Osteoblast (primary cell): ENCODE results near the gene IER2. TPM values are rescaled to one million over a fixed set of nuclear protein-coding genes. Genes with fewer than 3 reads are reported as not detected.

Experiments
- DNase-seq: peaks from one replicate; pipeline ENCODE4 v3.0.0; 2011; ENCODE audit warnings: low spot score, mixed read lengths; ENCODE audit not compliant: insufficient read length; ENCODE audit errors: missing footprints
- H2AFZ ChIP-seq: 2 replicates; pipeline ENCODE4 v1.6.0; 2011; ENCODE audit warnings: mild to moderate bottlenecking, low read length
- H3K27ac ChIP-seq: 2 replicates; pipeline ENCODE4 v1.5.1; 2011; ENCODE audit warnings: mild to moderate bottlenecking, low read depth, low read length, moderate library complexity
- H3K27me3 ChIP-seq: 2 replicates; pipeline ENCODE4 v1.6.0; 2012; ENCODE audit warnings: mild to moderate bottlenecking, control low read depth, inconsistent platforms, low read length, moderate library complexity; ENCODE audit not compliant: insufficient read depth
- H3K36me3 ChIP-seq: 2 replicates; pipeline ENCODE4 v1.5.1; 2011; ENCODE audit warnings: mild to moderate bottlenecking, low read length, control low read depth, moderate library complexity; ENCODE audit not compliant: insufficient read depth
- H3K4me1 ChIP-seq: 2 replicates; pipeline ENCODE4 v1.5.1; 2011; ENCODE audit warnings: mild to moderate bottlenecking, low read length, control low read depth, moderate library complexity; ENCODE audit not compliant: insufficient read depth
- H3K4me2 ChIP-seq: 2 replicates; pipeline ENCODE4 v1.6.0; 2011; ENCODE audit warnings: mild to moderate bottlenecking, low read length; ENCODE audit not compliant: insufficient read depth
- H3K4me3 ChIP-seq: fragments of 200-600 bp; sonication (generic); 3 replicates; pipeline ENCODE4 v1.5.1; 2012; ENCODE audit warnings: mild to moderate bottlenecking, low read length, inconsistent platforms; ENCODE audit not compliant: insufficient read depth
- H3K79me2 ChIP-seq: 2 replicates; pipeline ENCODE4 v1.6.0; 2012; ENCODE audit warnings: mild to moderate bottlenecking, low read length, control low read depth, inconsistent platforms; ENCODE audit not compliant: insufficient read depth
- H3K9me3 ChIP-seq: 2 replicates; pipeline ENCODE4 v1.5.1; 2011; ENCODE audit warnings: low read depth, low read length, control low read depth
- H4K20me1 ChIP-seq: 2 replicates; pipeline ENCODE4 v1.6.0; 2012; ENCODE audit warnings: mild to moderate bottlenecking, low read length, control low read depth; ENCODE audit not compliant: insufficient read depth
- total RNA-seq: library from RNA; depleted of rRNA; stranded (reverse); fragments of >200 nt; gene quantifications from 2 replicates; pipeline ENCODE4 v1.2.3, GENCODE V29; 2012
- TF ChIP-seq, protein P1 (sequence below): IDR thresholded peaks from 2 replicates; pipeline ENCODE4 v1.5.1; 2011; ENCODE audit warnings: mild to moderate bottlenecking, low read depth, low read length, moderate library complexity; ENCODE audit errors: extremely low read depth

The IER2 gene
- total RNA-seq, 1 donor = 14.8 TPM

DNA sequence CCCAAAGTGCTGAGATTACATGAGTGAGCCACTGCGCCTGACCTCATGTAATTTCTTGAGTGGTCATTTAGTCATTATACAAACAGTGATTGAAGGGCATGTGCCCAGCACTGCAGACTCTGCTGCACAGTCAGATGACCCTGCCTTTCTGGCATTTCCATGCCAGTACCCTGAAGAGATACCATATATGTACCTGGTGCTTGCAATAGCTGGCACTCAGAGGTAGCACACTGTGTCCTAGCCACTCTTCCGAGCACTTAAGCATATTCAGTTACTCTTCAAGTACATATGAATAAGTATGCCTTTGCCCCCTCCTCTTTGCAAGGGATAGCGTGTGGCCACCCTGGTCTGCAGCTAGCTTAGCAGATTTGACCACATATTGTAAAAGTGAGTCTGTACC, 15.6 kb upstream of the IER2 start:
- Histone ChIP-seq H3K4me3 (no peak overlapping the region), H3K79me2 (peaks cover 80% of the 10 kb centered on the region), H3K27me3 (no peaks in the 10 kb centered on the region), H2AFZ (no peak overlapping the region), H3K9me3 (no peaks in the 10 kb centered on the region), H3K27ac (peak overlapping the region; percentile 77), H3K36me3 (peaks cover 40% of the 10 kb centered on the region), H4K20me1 (peaks cover 49% of the 10 kb centered on the region), H3K4me1 (peaks cover 35% of the 10 kb centered on the region), H3K4me2 (no peak overlapping the region)
- TF ChIP-seq, protein P1, sequence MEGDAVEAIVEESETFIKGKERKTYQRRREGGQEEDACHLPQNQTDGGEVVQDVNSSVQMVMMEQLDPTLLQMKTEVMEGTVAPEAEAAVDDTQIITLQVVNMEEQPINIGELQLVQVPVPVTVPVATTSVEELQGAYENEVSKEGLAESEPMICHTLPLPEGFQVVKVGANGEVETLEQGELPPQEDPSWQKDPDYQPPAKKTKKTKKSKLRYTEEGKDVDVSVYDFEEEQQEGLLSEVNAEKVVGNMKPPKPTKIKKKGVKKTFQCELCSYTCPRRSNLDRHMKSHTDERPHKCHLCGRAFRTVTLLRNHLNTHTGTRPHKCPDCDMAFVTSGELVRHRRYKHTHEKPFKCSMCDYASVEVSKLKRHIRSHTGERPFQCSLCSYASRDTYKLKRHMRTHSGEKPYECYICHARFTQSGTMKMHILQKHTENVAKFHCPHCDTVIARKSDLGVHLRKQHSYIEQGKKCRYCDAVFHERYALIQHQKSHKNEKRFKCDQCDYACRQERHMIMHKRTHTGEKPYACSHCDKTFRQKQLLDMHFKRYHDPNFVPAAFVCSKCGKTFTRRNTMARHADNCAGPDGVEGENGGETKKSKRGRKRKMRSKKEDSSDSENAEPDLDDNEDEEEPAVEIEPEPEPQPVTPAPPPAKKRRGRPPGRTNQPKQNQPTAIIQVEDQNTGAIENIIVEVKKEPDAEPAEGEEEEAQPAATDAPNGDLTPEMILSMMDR = no peak
- DNase-seq = peak; percentile 94

DNA sequence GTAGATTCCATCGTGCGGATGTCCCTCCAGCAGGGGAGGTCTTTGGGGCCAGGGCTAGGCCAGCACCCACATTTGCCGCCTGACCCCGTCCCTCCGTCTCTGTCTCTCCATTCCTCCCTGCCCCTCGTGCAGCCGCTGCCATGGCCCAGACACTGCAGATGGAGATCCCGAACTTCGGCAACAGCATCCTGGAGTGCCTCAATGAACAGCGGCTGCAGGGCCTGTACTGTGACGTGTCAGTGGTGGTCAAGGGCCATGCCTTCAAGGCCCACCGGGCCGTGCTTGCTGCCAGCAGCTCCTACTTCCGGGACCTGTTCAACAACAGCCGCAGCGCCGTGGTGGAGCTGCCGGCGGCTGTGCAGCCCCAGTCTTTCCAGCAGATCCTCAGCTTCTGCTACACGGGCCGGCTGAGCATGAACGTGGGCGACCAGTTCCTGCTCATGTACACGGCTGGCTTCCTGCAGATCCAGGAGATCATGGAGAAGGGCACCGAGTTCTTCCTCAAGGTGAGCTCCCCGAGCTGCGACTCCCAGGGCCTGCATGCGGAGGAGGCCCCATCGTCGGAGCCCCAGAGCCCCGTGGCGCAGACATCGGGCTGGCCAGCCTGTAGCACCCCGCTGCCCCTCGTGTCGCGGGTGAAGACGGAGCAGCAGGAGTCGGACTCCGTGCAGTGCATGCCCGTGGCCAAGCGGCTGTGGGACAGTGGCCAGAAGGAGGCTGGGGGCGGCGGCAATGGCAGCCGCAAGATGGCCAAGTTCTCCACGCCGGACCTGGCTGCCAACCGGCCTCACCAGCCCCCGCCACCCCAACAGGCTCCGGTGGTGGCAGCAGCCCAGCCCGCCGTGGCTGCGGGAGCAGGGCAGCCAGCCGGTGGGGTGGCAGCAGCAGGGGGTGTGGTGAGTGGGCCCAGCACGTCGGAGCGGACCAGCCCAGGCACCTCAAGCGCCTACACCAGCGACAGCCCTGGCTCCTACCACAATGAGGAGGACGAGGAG, 14.8 kb upstream of the IER2 start:
- Histone ChIP-seq H2AFZ (no peak overlapping the region), H3K27me3 (no peaks in the 10 kb centered on the region), H3K9me3 (no peaks in the 10 kb centered on the region), H3K27ac (no peak overlapping the region), H3K4me1 (peaks cover 35% of the 10 kb centered on the region), H3K4me2 (no peak overlapping the region), H3K36me3 (peaks cover 40% of the 10 kb centered on the region), H4K20me1 (peaks cover 47% of the 10 kb centered on the region), H3K4me3 (no peak overlapping the region), H3K79me2 (peaks cover 77% of the 10 kb centered on the region)
- TF ChIP-seq, protein P1 = no peak
- peak; percentile 46 for DNase-seq

DNA sequence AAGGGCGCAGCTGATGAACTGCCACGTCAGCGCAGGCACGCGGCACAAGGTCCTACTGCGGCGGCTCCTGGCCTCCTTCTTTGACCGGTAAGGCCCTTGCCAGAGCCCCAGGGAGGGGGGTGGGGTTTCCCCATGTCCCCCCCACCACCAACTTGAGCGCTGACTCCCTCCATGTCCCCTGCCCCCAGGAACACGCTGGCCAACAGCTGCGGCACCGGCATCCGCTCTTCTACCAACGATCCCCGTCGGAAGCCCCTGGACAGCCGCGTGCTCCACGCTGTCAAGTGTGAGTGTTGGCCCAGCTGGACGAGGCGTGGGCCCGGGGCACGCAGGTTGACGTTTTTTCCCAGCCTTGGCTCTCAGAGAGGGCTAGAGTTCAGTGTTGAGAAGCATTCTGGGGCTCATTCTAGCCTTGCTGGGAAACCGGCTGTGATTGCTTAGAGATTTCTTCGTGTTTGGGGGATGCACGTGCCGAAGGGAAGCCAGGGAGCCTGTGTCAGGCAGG, 12.9 kb upstream of the IER2 start:
- Histone ChIP-seq H3K4me1 (peaks cover 24% of the 10 kb centered on the region), H3K27me3 (no peaks in the 10 kb centered on the region), H4K20me1 (peaks cover 32% of the 10 kb centered on the region), H3K79me2 (peaks cover 61% of the 10 kb centered on the region), H3K27ac (no peak overlapping the region), H3K4me3 (no peak overlapping the region), H3K4me2 (no peak overlapping the region), H2AFZ (no peak overlapping the region), H3K9me3 (no peaks in the 10 kb centered on the region), H3K36me3 (peaks cover 40% of the 10 kb centered on the region)
- TF ChIP-seq, protein P1 = no peak
- peak; percentile 58 for DNase-seq
